Measurements from ENCODE around the gene FGF14.

FGF14 gene

GRCh38 chr13:101752432-101752831 lies 649.4 kb downstream of the FGF14 start:
- no peak for DNase-seq

GRCh38 chr13:101751488-101751887 lies 650.4 kb downstream of the FGF14 start:
- DNase-seq, result no peak

GRCh38 chr13:101749584-101749983 lies 652.3 kb downstream of the FGF14 start:
- no peak for DNase-seq

DNA sequence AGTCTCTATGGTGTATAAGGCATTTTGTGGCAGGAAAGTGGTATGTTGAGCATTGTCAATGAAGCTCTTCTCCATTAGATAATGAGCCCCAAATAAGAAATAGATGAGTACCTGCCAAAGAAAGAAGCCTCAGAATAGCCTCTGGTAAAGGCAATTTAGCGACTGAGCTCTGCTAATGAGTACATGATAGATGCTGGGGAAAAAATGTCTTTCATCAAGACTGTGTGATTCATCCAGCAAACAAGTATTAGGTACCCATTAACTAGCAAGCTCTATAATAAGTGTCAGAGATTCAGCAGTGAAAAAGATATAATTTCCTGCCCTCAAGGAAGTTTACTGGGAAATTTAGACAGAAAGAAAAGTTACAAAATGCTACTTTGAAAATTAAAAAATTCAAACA lies 654.8 kb downstream of the FGF14 start:
- DNase-seq, result no peak

- DNase-seq, result no peak
Measured at GRCh38 chr13:101746513-101746912, 655.3 kb downstream of the FGF14 start.

DNA sequence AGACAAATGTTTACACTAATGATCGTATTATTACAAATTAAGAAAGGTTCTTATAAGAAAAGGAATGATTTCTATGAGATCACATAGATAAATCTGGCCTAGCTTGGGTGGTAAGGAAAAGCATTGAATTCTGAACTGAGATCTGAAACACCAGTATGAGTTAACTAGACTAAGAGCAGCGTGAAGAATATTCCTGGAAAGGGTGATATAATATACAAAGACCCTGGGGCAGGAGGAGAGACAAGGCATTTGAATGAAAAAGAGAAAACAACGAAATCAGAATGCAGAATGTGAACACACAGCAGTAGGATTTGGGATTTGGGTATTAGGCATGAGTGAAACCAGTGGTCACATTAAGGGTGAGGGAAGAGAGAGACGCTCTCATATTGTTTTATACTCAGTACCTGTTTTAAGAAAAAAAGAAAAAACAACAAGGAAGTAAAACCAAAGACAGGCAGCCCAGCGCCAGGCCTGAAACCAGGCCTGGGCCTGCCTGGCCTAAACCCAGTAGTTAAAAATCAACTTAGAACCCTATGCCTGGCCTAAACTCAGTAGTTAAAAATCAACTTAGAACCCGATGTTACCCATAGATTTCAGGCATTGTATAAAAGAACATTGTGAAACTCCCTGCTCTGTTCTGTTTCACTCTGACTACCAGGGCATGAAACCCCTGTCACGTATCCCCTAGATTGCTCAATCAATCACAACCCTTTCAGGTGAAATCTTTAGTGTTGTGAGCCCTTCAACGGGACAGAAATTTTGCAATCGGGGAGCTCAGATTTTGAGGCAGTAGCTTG lies 662.3 kb downstream of the FGF14 start:
- no peak for DNase-seq

GRCh38 chr13:101738336-101738735 lies 663.5 kb downstream of the FGF14 start:
- no peak for DNase-seq

DNA sequence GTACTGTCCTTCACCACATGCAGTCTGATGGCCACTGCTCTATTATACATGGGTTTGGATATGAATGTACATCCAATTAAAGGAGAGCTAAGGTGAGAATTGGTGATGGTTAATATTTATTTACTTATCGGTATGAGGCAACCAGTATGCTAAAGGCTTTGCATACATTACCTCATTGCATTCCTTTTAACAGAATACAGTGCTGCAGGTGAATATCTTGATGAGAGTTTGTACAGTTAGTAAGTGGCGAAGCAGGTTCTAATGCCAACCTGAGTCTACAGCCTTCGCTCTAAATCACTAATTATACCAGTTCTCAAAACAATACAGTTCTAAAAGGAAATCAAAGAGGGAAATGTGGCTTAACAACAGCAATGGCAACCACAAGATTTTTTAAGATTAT lies 665.3 kb downstream of the FGF14 start:
- no peak for DNase-seq

GRCh38 chr13:101730420-101731000 lies 671.3 kb downstream of the FGF14 start:
- no peak for DNase-seq

DNA sequence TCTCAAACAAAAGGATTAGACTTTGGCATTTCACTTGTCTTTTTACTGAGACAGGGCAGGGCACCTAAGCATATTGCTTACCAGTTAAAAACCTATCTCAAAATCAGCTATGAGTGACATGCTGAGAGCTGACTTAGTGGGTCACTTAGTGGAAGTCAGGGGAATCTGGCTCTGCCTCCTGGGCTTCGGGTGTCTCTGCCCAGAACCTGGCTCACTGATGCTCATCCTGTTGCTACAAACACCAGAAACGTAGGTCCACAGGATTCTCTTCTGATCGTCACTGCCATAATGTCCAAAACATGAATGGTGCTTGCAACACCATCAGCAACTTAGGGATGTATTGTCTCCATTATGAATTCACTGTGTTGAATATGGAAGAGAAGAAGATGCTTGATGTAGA lies 673.2 kb downstream of the FGF14 start:
- DNase-seq, result no peak

DNA sequence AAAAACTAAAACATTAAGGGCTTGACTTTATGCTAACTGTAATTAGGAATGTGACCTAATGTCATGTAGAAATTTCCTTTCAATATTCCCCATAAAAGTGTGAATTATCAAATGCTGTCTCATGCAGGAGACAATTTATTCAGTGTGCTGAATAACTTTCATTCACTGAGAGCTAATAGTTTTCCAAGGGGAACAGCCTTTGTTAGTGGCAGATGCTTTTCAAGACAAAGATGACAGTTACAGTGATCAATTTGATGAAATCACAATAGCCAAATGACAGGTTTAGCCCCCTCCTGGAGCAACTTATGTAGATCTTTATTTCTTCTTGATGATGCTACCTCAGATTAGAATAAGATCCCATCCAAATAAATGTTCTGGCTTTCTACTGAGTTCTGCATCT lies 673.8 kb downstream of the FGF14 start:
- DNase-seq, result no peak

DNA sequence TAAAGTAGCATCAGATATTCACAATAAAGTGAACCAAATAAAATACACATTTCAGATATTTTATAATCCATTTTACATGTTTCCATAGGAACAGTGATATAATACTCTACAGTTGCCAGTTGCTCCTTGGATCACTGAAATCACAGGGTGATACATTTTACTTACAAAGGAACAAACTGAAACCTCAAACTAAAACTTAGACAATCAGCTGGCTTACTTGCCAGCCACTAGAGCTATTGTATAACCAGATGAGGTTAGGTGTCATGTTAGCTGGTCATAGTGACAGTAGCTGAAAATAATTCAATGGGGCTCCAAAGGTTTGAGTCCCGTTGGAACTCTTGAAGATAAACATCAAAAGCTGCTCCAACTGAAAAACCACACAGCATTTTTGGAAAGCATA lies 674.7 kb downstream of the FGF14 start:
- no peak for DNase-seq

GRCh38 chr13:101726681-101727080 lies 675.2 kb downstream of the FGF14 start:
- no peak for DNase-seq

DNA sequence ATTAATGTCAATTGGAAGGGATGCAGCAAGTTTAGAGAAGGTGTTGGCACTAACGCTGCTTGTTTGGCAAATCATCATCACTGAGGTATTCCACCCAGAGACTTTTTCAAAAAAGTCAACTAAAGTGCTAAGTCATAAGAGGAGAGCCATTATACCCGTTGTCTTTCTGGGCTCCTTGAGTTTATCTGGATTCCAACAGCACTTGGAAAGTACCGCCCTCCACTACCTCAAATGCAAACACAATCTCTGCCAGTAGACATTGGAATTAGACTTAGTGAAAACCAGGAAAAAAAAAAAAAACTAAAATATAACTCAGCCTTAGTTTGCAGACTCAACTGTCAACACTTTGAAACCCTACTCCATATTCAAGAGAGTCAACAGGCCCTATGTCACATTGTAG lies 683.4 kb downstream of the FGF14 start:
- no peak for DNase-seq

DNA sequence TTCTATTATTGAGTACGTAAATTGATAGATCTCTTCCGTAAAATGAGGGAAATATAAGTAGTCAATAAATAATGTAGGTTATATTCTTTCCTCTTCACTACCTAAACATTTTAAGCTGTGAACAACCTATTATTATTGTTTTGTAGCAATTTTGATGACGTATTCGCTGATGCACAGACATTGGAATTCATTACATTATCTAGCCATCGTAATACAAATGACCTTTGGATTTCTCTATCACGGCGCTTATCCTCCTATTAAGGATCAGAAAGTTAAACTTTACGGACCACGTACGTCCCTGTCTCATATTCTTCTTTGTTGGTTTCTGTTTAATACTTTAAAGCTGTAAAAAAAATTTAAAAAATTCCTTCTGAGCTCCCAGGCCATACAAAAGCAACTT lies 684.5 kb downstream of the FGF14 start:
- DNase-seq, result no peak

GRCh38 chr13:101714195-101714594 lies 687.7 kb downstream of the FGF14 start:
- no peak for DNase-seq

DNA sequence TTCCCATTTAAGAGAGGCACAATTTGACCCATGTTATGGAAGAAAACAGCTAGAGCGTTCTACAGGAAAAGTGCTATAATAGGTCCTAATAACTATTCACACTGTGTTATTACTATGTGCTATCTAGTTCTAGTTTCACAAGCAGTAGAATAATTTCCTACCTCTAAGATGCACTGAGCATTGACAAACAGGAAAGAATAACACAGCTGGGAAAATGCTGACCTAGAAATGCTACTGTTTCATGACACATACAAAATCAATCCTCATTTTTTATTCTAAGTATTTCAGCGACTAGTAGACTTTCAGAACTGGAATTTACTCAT lies 689.9 kb downstream of the FGF14 start:
- DNase-seq, result no peak

DNA sequence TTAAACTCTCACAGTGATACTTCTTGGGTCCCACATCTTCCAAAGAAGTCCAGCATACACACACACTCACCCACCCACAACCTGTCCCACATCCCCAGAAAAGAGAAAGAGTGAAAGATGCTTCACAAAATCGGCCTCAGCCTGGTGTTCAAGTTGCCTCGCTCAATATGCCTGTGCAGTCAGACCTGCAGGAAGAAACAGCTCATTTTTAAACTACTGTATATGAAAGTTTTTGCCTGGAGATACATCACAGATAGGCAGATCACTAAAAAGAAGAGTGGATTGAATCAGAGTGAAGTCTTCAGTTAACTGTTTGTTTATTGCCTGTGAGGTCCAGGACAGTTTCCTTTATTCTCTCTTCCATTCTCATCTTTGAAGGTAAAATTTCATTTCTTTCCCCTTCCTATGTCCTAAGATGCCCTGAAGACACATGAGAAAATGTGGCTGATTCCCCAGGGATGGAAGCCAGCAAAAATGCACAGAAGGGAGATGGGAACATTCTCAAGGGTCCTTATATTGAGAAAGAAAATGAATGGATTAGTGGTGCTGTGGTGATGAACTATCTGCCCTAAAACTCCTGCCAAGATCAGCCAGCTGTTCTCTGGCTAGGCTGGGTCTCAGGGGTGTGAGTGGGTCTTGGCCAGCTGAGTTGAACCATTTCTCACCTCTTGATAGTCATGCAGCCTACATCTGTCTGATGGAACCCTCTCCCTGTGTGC lies 690.4 kb downstream of the FGF14 start:
- no peak for DNase-seq

- no peak for DNase-seq
Measured at GRCh38 chr13:101709952-101710351, 691.9 kb downstream of the FGF14 start.

DNA sequence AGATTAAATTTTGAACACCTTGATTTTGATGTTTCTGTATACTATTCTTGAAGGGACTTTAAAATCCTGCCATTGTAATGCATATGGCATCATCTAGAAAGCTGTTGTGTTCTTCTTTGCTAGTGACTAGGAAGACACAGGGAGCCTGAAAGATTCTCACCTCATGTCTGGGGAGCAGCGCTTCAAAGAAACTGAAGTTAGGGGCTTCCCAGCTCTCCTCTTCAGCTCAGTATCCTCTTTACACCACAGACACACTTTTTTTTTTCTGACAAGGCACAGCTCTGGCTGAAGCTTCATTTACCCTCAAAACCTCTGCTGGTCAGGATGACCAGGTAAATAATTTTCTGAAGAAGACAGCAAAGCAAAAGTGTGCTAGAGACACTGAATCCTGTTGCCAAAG lies 693.7 kb downstream of the FGF14 start:
- DNase-seq, result no peak

DNA sequence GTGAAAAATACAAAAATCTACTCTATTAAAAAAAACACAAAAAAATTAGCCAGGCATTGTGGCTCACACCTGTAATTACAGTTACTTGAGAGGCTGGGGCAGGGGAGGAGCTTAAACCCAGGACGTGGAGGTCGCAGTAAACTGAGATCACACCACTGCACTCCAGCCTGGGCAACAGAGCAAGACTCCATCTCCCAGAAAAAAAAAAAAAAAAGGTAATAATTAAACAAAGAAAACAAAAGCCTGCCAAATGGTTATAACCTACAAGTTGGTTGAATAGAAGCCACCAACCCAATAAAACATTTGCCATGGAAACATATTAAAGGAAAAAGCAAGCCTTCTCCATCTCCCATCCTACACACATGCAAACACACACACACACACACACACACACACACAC lies 694.2 kb downstream of the FGF14 start:
- DNase-seq, result no peak

- DNase-seq, result no peak
Measured at GRCh38 chr13:101706651-101707050, 695.2 kb downstream of the FGF14 start.

- no peak for DNase-seq
Measured at GRCh38 chr13:101703838-101704237, 698.0 kb downstream of the FGF14 start.

- DNase-seq, result no peak
Measured at GRCh38 chr13:101703081-101703480, 698.8 kb downstream of the FGF14 start.

Measured in stimulated activated CD4-positive, alpha-beta T cell treated with anti-CD3 and anti-CD28 coated beads, Interleukin-4, amount 100 ng/mL, for 4 hours (primary cell).